K562 (cell line): Measurements from ENCODE around the gene GREB1. TPM values are rescaled to one million over a fixed set of nuclear protein-coding genes. Genes with fewer than 3 reads are reported as not detected.

Experiments used
- ATAC-seq: fragments of 200-7000 bp; cut with Tn5 transposase; 3 replicates; pipeline ENCODE4 v1.9.1; 2020; ENCODE audit warnings: moderate library complexity
- BruUV-seq: library from RNA; stranded (reverse); fragments of 400-500 nt; replicated peaks from 2 replicates; lab custom pipeline; 2021; lab: Mats Ljungman, UMichigan
- CTCF ChIA-PET: fragments of 300-600 bp; formaldehyde crosslinking; extraction: SDS; loops from one replicate; lab custom pipeline; 2021; ENCODE audit warnings: low intra/inter-chr PET ratio; lab: Yijun Ruan, JAX
- POLR2A ChIA-PET: fragments of 300-600, 350-650 bp; sonication (Branson Sonifier 250); formaldehyde crosslinking; extraction: SDS; loops from one replicate; lab custom pipeline; 2021; ENCODE audit warnings: antibody characterized with exemption, inconsistent platforms; lab: Yijun Ruan, JAX
- DNase-seq, 4 experiments: peaks; one replicate each; pipeline versions ENCODE4 v3.0.0 to v3.0.0-alpha.2; 2011 to 2018; ENCODE audit warnings: low spot score in 3 of 4, mixed read lengths in 3 of 4; ENCODE audit errors: extremely low read depth in 1 of 4
- FAIRE-seq: peaks from 2 replicates; lab custom pipeline; 2011; peaks lifted over from hg19 to GRCh38; lab: Jason Lieb, UNC
- H2AFZ ChIP-seq: 2 replicates; pipeline ENCODE4 v1.6.0; 2011; ENCODE audit warnings: low read depth, low read length, control low read depth, inconsistent platforms
- H3K27ac ChIP-seq: fragments of 200-600 bp; 3 replicates; pipeline ENCODE4 v1.8.0; 2011; ENCODE audit warnings: low read depth, mild to moderate bottlenecking, control low read depth, inconsistent platforms, low read length, moderate library complexity, mixed read lengths; ENCODE audit errors: extremely low read depth
- H3K27me3 ChIP-seq, 2 experiments: fragments of 300-600 bp in 1 of 2; 2 replicates in 1 of 2; 3 replicates in 1 of 2; pipeline versions ENCODE4 v1.6.0 to v1.8.0; 2011; ENCODE audit warnings: inconsistent platforms in 2 of 2, low read length in 2 of 2, mild to moderate bottlenecking in 1 of 2, mixed read lengths in 1 of 2, moderate library complexity in 1 of 2; ENCODE audit not compliant: control insufficient read depth in 2 of 2, insufficient read depth in 2 of 2
- H3K36me3 ChIP-seq: fragments of 300-600 bp; 3 replicates; pipeline ENCODE4 v1.8.0; 2011; ENCODE audit warnings: mild to moderate bottlenecking, low read length, inconsistent platforms; ENCODE audit not compliant: control insufficient read depth, insufficient read depth
- H3K4me1 ChIP-seq, 2 experiments: fragments of 200-600 bp in 1 of 2; replicated peaks in 1 of 2; 2 replicates in 1 of 2; 3 replicates in 1 of 2; pipeline versions ENCODE4 v1.5.1 to v1.8.0; 2011; ENCODE audit warnings: inconsistent platforms in 2 of 2, low read length in 2 of 2, mild to moderate bottlenecking in 1 of 2, mixed read lengths in 1 of 2, moderate library complexity in 1 of 2; ENCODE audit not compliant: control insufficient read depth in 2 of 2, insufficient read depth in 2 of 2
- H3K4me2 ChIP-seq: 2 replicates; pipeline ENCODE4 v1.6.1; 2011; ENCODE audit warnings: low read length, control low read depth, inconsistent platforms, mixed read lengths; ENCODE audit not compliant: insufficient read depth
- H3K4me3 ChIP-seq: fragments of 200-600 bp; sonication (generic), shearing (Covaris generic); 2 replicates; pipeline ENCODE4 v1.5.1; 2016; ENCODE audit warnings: control low read depth, inconsistent platforms
- H3K79me2 ChIP-seq: fragments of 200-600 bp; 3 replicates; pipeline ENCODE4 v1.8.0; 2011; ENCODE audit warnings: low read length, inconsistent platforms; ENCODE audit not compliant: control insufficient read depth, insufficient read depth
- H3K9ac ChIP-seq, 2 experiments: 2 replicates each; pipeline versions ENCODE4 v1.6.0 to v1.6.1; 2011; ENCODE audit warnings: low read depth in 2 of 2, low read length in 2 of 2, control low read depth in 1 of 2, inconsistent platforms in 1 of 2, mild to moderate bottlenecking in 1 of 2, mixed read lengths in 1 of 2; ENCODE audit not compliant: insufficient read depth in 1 of 2
- H3K9me1 ChIP-seq: one replicate; pipeline ENCODE4 v1.6.0; 2011; ENCODE audit warnings: inconsistent platforms, mild to moderate bottlenecking, low read length, moderate library complexity; ENCODE audit not compliant: control insufficient read depth, insufficient read depth
- H3K9me3 ChIP-seq: replicated peaks from 2 replicates; pipeline ENCODE4 v1.5.1; 2011; ENCODE audit warnings: low read depth, low read length, inconsistent platforms; ENCODE audit not compliant: control insufficient read depth, insufficient read depth
- H4K20me1 ChIP-seq: replicated peaks from 2 replicates; pipeline ENCODE4 v1.6.1; 2011; ENCODE audit warnings: low read length, inconsistent platforms, mixed read lengths; ENCODE audit not compliant: control insufficient read depth, insufficient read depth
- CTBP1 ChIP-seq: fragments of 450-650 bp; IDR thresholded peaks from 2 replicates; pipeline ENCODE4 v1.6.1; 2016; ENCODE audit warnings: borderline replicate concordance
- HNRNPH1 ChIP-seq: fragments of 200-400 bp; formaldehyde crosslinking; optimal IDR thresholded peaks from 2 replicates; pipeline ENCODE3; 2017; ENCODE audit warnings: low read depth, mild to moderate bottlenecking, low read length, moderate library complexity
- ILK ChIP-seq: fragments of 450-650 bp; IDR thresholded peaks from 2 replicates; pipeline ENCODE4 v1.6.1; 2016; ENCODE audit warnings: missing genetic modification characterization, low read depth, mild to moderate bottlenecking, missing compliant biosample characterization, moderate library complexity, borderline replicate concordance
- L3MBTL2 ChIP-seq: fragments of 450-650 bp; IDR thresholded peaks from 2 replicates; pipeline ENCODE4 v1.6.1; 2016; ENCODE audit warnings: mild to moderate bottlenecking, moderate library complexity
- POLR2G ChIP-seq: fragments of 200-400 bp; formaldehyde crosslinking; IDR thresholded peaks from 2 replicates; pipeline ENCODE4 v1.6.1; 2017; ENCODE audit warnings: low read depth, mild to moderate bottlenecking, antibody characterized with exemption, low read length, moderate library complexity
- RBFOX2 ChIP-seq: fragments of 200-400 bp; formaldehyde crosslinking; IDR thresholded peaks from 2 replicates; pipeline ENCODE4 v1.6.1; 2017; ENCODE audit warnings: low read depth, mild to moderate bottlenecking, low read length, moderate library complexity
- XRCC4 ChIP-seq: IDR thresholded peaks from one replicate; pipeline ENCODE4 v1.6.1; 2011; ENCODE audit not compliant: insufficient read depth, insufficient read length; ENCODE audit errors: extremely low read depth
- ZNF124 ChIP-seq: sonication (generic); formaldehyde crosslinking; IDR thresholded peaks from 2 replicates; pipeline ENCODE4 v1.8.1; 2022; ENCODE audit warnings: missing genetic modification reagents
- ZNF146 ChIP-seq: IDR thresholded peaks from one replicate; pipeline ENCODE4 v1.6.1; 2018; ENCODE audit warnings: missing compliant biosample characterization; ENCODE audit not compliant: unreplicated experiment
- whole genome bisulfite sequencing: fragments of 100-300 bp; shearing (Covaris generic); methylation state at CpG from one replicate; pipeline ENCODE4 v1.1.6; 2016; ENCODE audit warnings: low coverage, mixed read lengths; ENCODE audit not compliant: insufficient coverage; ENCODE audit errors: missing lambda C conversion rate; 5-methylcytosine and 5-hydroxymethylcytosine counted together
- in situ Hi-C: fragments of 300-500 bp; cut with MboI; formaldehyde crosslinking; loops from 4 replicates; pipeline ENCODE4 v1.15.0; 2018; ENCODE audit warnings: inconsistent platforms, mixed read lengths
- intact Hi-C: fragments of 100-400 bp; cut with micrococcal nuclease; formaldehyde crosslinking; loops from 2 replicates; pipeline ENCODE4 v1.14.2; 2022
- polyA plus RNA-seq, 8 experiments: library from polyadenylated mRNA; depleted of rRNA in 4 of 8; stranded (reverse) in 5 of 8; unstranded in 3 of 8; fragments of >200 nt; fragmentation: Nextera tagmentation in 2 of 8; fragmentation: Illumina TruSeq in 1 of 8; extraction: Ambion mirVana in 2 of 8; extraction: Trizol in 1 of 8; gene quantifications; 2 replicates each; pipeline versions ENCODE4 v1.2.1 to v1.2.3, GENCODE V29; 2011 to 2014; ENCODE audit warnings: inconsistent platforms in 1 of 8, missing spikeins in 1 of 8
- total RNA-seq, 7 experiments: library from RNA; depleted of rRNA in 6 of 7; stranded (reverse); fragments of >200 nt in 6 of 7; fragmentation: Illumina TruSeq in 2 of 7; extraction: Trizol in 2 of 7; gene quantifications; 2 replicates each; pipeline versions ENCODE4 v1.2.1 to v1.2.3, GENCODE V29; 2011 to 2021; ENCODE audit warnings: low replicate concordance in 1 of 7
- TF ChIP-seq, protein P1 (sequence below), 2 experiments: fragments of 150-350 bp in 1 of 2; IDR thresholded peaks; 2 replicates each; pipeline ENCODE4 v1.6.1; 2012 to 2016; ENCODE audit warnings: low read depth in 2 of 2, low read length in 2 of 2, mild to moderate bottlenecking in 1 of 2, moderate library complexity in 1 of 2
- TF ChIP-seq, protein P2 (sequence below), 2 experiments: IDR thresholded peaks; 2 replicates each; pipeline ENCODE4 v1.6.1; 2011; ENCODE audit warnings: borderline replicate concordance in 1 of 2, control low read depth in 1 of 2, low read depth in 1 of 2, low read length in 1 of 2, mild to moderate bottlenecking in 1 of 2, mixed read lengths in 1 of 2, moderate library complexity in 1 of 2; ENCODE audit not compliant: insufficient read depth in 1 of 2, insufficient read length in 1 of 2, poor library complexity in 1 of 2, severe bottlenecking in 1 of 2; ENCODE audit errors: extremely low read depth in 1 of 2
- TF ChIP-seq, protein P3 (sequence below), 2 experiments: IDR thresholded peaks; 2 replicates each; pipeline ENCODE4 v1.6.1; 2012; ENCODE audit warnings: improper control_type of control experiment in 2 of 2, low read depth in 2 of 2, low read length in 2 of 2, borderline replicate concordance in 1 of 2

GREB1 gene
- total and polyA plus RNA-seq, 9 of the 15 experiments (the other 6 are each of a cell fraction or from before 2014, with no cell fraction given), result 0.04 to 0.86 (median 0.10) TPM; not detected in 1

DNA sequence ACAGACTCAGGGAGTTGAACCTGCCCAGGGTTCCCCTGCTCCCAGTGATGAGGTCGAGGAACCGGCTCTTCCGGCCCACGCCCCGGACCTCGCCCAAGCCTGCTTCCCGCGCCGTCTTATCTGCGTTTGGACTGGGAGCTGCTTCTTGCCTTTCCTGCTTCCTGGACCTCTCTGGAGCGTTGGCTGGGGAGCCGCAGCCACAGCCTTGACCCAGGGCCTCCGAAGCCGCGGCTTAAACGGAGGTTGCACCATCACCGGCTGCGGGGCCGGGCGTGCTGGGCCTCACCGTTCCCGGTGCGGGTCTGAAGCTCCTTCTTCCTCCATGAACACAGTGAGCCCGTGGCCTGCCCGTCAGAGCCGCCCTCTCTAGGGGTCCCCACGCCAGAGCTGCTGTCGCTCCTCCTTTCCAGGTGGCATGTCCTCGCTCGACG is 122.8 kb downstream of the GREB1 start:
- Histone ChIP-seq H3K27ac (no peak overlapping the region), H3K4me2 (peak overlapping the region; percentile 37; the same call in 1 of the 2 replicates), H3K9me1 (no peaks in the 10 kb centered on the region), H3K27me3 (peaks cover 23 to 62% of the 10 kb centered on the region in 2 experiments; a peak in 4 of 5 replicates), H3K4me1 (peaks cover 10 to 12% of the 10 kb centered on the region in 2 experiments; a peak in 4 of 5 replicates), H3K36me3 (no peaks in the 10 kb centered on the region), H3K4me3 (no peak overlapping the region), H4K20me1 (no peaks in the 10 kb centered on the region), H3K9ac (peak overlapping the region in 1 of 2 experiments; percentile 86; a peak in 2 of 4 replicates), H2AFZ (peak overlapping the region; percentile 82), H3K9me3 (peaks cover 2% of the 10 kb centered on the region; the same call in 1 of the 2 replicates), H3K79me2 (no peaks in the 10 kb centered on the region)
- 4% methylated on average over 30 of the region's 31 CpGs for WGBS
- BruUV-seq, result no TSS peak
- intact Hi-C loops (no loop called here), in situ Hi-C loops (no loop called here)
- ATAC-seq, result peak; percentile 83
- ChIA-PET POLR2A (interaction anchor here (0.7 kb wide), 1 partner anchor 9 kb away, joined by 3 read pairs; no protein-coding TSS in a partner anchor), CTCF (no interaction called here)
- peak; percentile 33 to 50 (median 42) for DNase-seq
- no peak for FAIRE-seq
- TF ChIP-seq L3MBTL2, result peak; percentile 54
- peak; percentile 42 for TF ChIP-seq POLR2G
- TF ChIP-seq ZNF124 (CRISPR knock-in tag), result no peak
- no peak for TF ChIP-seq HNRNPH1
- peak; percentile 36; the same call in 1 of the 2 replicates for TF ChIP-seq RBFOX2
- TF ChIP-seq ILK, result no peak
- TF ChIP-seq ZNF146 (CRISPR knock-in tag), result no peak
- TF ChIP-seq, protein P1, sequence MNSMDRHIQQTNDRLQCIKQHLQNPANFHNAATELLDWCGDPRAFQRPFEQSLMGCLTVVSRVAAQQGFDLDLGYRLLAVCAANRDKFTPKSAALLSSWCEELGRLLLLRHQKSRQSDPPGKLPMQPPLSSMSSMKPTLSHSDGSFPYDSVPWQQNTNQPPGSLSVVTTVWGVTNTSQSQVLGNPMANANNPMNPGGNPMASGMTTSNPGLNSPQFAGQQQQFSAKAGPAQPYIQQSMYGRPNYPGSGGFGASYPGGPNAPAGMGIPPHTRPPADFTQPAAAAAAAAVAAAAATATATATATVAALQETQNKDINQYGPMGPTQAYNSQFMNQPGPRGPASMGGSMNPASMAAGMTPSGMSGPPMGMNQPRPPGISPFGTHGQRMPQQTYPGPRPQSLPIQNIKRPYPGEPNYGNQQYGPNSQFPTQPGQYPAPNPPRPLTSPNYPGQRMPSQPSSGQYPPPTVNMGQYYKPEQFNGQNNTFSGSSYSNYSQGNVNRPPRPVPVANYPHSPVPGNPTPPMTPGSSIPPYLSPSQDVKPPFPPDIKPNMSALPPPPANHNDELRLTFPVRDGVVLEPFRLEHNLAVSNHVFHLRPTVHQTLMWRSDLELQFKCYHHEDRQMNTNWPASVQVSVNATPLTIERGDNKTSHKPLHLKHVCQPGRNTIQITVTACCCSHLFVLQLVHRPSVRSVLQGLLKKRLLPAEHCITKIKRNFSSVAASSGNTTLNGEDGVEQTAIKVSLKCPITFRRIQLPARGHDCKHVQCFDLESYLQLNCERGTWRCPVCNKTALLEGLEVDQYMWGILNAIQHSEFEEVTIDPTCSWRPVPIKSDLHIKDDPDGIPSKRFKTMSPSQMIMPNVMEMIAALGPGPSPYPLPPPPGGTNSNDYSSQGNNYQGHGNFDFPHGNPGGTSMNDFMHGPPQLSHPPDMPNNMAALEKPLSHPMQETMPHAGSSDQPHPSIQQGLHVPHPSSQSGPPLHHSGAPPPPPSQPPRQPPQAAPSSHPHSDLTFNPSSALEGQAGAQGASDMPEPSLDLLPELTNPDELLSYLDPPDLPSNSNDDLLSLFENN (IDR thresholded peaks at IDR 0.05; ENCODE audit: low read depth in 2 of 2, low read length in 2 of 2), result no peak
- TF ChIP-seq XRCC4, result no peak
- TF ChIP-seq CTBP1, result peak; percentile 31; the same call in 1 of the 2 replicates
- TF ChIP-seq, protein P2, sequence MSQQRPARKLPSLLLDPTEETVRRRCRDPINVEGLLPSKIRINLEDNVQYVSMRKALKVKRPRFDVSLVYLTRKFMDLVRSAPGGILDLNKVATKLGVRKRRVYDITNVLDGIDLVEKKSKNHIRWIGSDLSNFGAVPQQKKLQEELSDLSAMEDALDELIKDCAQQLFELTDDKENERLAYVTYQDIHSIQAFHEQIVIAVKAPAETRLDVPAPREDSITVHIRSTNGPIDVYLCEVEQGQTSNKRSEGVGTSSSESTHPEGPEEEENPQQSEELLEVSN (IDR thresholded peaks at IDR 0.05; ENCODE audit: borderline replicate concordance in 1 of 2, extremely low read depth in 1 of 2, insufficient read depth in 1 of 2, insufficient read length in 1 of 2, low read depth in 1 of 2, low read length in 1 of 2, poor library complexity in 1 of 2, severe bottlenecking in 1 of 2), result peak; percentile 43 to 66
- TF ChIP-seq, protein P3, sequence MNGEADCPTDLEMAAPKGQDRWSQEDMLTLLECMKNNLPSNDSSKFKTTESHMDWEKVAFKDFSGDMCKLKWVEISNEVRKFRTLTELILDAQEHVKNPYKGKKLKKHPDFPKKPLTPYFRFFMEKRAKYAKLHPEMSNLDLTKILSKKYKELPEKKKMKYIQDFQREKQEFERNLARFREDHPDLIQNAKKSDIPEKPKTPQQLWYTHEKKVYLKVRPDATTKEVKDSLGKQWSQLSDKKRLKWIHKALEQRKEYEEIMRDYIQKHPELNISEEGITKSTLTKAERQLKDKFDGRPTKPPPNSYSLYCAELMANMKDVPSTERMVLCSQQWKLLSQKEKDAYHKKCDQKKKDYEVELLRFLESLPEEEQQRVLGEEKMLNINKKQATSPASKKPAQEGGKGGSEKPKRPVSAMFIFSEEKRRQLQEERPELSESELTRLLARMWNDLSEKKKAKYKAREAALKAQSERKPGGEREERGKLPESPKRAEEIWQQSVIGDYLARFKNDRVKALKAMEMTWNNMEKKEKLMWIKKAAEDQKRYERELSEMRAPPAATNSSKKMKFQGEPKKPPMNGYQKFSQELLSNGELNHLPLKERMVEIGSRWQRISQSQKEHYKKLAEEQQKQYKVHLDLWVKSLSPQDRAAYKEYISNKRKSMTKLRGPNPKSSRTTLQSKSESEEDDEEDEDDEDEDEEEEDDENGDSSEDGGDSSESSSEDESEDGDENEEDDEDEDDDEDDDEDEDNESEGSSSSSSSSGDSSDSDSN (IDR thresholded peaks at IDR 0.05; ENCODE audit: borderline replicate concordance in 1 of 2, low read depth in 2 of 2, low read length in 2 of 2), result peak; percentile 99 to 100
